GM12873 (cell line): ENCODE data around the gene LRBA.

Source experiments
- TF ChIP-seq, protein P1 (sequence below): IDR thresholded peaks from 2 replicates; pipeline ENCODE4 v1.5.1; 2012; ENCODE audit warnings: low read depth, mild to moderate bottlenecking, moderate library complexity, low read length, control low read depth; ENCODE audit not compliant: insufficient read depth; ENCODE audit errors: missing control alignments

Gene LRBA

DNA sequence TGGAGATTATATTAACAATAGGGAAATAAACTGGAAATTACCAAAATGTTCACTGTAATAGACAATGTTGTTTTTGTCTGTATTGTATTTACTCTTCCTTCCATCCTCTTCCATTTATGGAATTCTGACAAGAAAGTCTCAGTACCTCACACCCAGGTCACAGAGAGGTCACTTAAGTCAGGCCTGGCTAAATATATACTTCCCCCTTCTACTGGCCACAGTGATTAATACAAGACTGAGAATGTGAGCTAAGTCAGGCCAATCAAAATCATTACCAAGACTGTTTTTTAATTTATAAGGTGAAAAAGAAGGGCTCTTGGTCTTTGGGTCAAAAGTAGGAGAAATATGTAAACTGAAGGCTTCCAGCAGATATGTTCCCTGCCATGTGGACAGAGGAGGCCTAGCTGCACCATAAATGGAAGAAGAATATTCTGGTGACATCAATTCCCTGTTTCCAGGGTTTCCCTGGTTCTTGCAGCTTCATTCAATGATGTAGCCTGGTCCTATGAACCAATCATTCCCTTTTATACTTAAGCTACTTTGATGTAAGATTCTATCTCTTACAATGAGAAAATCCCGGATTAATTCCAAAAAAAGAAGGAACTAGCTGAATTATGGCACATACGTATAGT, 64.3 kb downstream of the LRBA start:
- TF ChIP-seq, protein P1, sequence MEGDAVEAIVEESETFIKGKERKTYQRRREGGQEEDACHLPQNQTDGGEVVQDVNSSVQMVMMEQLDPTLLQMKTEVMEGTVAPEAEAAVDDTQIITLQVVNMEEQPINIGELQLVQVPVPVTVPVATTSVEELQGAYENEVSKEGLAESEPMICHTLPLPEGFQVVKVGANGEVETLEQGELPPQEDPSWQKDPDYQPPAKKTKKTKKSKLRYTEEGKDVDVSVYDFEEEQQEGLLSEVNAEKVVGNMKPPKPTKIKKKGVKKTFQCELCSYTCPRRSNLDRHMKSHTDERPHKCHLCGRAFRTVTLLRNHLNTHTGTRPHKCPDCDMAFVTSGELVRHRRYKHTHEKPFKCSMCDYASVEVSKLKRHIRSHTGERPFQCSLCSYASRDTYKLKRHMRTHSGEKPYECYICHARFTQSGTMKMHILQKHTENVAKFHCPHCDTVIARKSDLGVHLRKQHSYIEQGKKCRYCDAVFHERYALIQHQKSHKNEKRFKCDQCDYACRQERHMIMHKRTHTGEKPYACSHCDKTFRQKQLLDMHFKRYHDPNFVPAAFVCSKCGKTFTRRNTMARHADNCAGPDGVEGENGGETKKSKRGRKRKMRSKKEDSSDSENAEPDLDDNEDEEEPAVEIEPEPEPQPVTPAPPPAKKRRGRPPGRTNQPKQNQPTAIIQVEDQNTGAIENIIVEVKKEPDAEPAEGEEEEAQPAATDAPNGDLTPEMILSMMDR = no peak

DNA sequence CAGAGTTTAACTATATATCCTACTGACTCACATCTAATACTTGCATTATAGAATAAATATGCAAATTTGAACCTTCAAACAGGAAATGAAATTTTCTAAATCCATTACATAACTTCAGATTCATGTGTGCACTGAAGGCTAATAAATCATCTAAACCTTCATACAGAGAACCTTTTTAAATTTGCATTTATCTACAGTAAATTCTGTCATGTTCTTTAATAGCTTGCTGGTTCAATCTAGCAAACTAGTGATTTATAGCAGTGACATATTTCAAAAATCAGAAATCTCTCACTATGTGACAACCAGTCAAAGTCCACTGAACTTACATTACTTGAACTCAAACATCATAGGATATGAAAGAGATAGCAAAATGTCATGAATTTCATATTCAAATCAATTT, 65.1 kb downstream of the LRBA start:
- TF ChIP-seq, protein P1 = no peak

DNA sequence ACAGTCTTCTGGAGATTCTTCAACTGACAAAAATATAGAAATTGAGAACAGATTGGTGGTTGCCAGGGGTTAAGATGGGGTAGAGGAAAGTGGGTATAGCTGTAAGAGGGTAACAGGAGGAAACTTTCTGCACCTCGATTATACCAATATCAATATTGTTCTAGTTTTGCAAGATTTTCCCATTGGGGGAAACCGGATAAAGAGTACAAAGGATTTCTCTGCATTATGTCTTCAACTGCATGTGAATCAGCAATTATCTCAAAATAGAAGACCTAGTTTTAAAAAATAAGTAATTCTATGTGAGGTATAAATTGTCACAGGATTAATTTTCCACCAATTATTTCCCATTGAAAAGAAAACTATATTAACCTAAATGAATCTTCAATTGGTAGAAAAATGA, 65.7 kb downstream of the LRBA start:
- TF ChIP-seq, protein P1 = no peak

GRCh38 chr4:150948710-150949109, 66.4 kb downstream of the LRBA start:
- TF ChIP-seq, protein P1 = no peak

DNA sequence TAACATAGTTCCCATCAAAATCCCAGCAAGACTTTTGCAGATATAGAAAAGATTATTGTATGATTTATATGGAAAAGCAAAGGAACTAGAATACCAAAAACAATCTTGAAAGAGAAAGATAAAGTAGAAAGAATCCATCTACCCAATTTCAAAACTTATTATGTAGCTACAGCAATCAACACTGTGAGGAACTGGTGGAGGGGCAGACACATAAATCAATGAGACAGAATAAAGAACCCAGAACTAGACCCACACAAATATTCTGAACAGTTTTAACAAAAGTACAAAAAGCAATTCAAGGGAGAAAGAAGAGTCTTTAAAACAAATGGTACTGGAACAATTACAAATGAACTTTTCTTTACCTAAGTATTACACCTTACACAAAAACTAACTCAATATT, 67.0 kb downstream of the LRBA start:
- TF ChIP-seq, protein P1 = no peak

DNA sequence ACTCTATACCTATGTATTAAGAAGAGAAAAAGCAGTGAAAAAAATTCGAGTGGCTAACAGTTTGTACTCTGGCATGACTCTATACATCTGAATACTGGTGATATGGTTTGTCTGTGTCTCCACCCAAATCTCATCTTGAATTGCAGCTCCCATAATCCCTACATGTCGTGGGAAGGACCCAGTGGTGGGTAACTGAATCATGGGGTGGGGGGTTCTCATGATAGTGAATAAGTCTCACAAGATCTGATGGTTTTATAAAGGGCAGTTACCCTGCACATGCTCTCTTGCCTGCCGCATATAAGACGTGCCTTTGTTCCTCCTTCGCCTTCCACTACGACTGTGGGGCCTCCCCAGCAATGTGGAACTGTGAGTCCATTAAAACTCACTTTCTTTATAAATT, 70.4 kb downstream of the LRBA start:
- TF ChIP-seq, protein P1 = no peak

DNA sequence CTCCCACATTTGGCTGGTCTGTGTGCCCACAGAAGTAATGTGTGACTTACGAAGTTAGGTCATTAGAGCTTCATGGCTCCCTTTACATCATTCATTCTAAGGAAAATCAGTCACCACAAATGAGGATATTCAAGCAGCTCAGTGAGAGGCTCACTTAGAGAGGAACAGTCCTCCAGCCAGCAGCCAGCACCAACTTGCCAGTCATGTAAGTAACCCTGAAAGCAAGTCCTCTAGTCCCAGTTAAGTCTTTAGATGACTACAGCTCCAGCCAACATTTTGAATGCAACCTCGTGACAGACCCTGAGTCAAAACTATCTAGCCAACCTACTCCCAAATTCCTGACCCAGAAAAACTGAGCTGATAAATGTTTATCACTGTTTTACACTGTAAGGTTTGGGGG, 71.3 kb downstream of the LRBA start:
- TF ChIP-seq, protein P1 = no peak
